OCI-LY3 (cell line): ENCODE results near the gene PCDHA9.
"Not testable (repeated sequence)": the region's sequence is repeated elsewhere in the genome, so short reads cannot be mapped to it uniquely, and the experiment has no call there.

ENCODE experiments used
- H2AFZ ChIP-seq: fragments of 200-600, 300-600 bp; shearing (Covaris generic); 2 replicates; pipeline ENCODE4 v1.6.0; 2014; ENCODE audit warnings: antibody characterized with exemption, low read depth, low read length
- H3K27ac ChIP-seq: fragments of 200-600, 300-600 bp; sonication (generic); 2 replicates; pipeline ENCODE4 v1.5.1; 2014; ENCODE audit warnings: mild to moderate bottlenecking, low read length, moderate library complexity, mixed read lengths
- H3K27me3 ChIP-seq: fragments of 200-600, 300-600 bp; sonication (generic); 2 replicates; pipeline ENCODE4 v1.6.1; 2014; ENCODE audit warnings: low read depth, low read length, mixed read lengths
- H3K36me3 ChIP-seq: fragments of 200-600, 300-600 bp; sonication (generic); replicated peaks from 2 replicates; pipeline ENCODE3; 2014; ENCODE audit warnings: low read depth, low read length, mixed read lengths
- H3K4me1 ChIP-seq: fragments of 300-600, 200-600 bp; sonication (generic); 2 replicates; pipeline ENCODE4 v1.6.1; 2014; ENCODE audit warnings: low read length, mixed read lengths
- H3K4me2 ChIP-seq: fragments of 200-600, 300-600 bp; sonication (generic); 2 replicates; pipeline ENCODE4 v1.6.1; 2014; ENCODE audit warnings: low read length, mixed read lengths
- H3K4me3 ChIP-seq: fragments of 300-600, 200-600 bp; sonication (generic); 2 replicates; pipeline ENCODE4 v1.5.1; 2014; ENCODE audit warnings: antibody characterized with exemption, mild to moderate bottlenecking, low read length, moderate library complexity
- H3K79me2 ChIP-seq: fragments of 300-600, 200-600 bp; shearing (Covaris generic); 2 replicates; pipeline ENCODE4 v1.6.1; 2014; ENCODE audit warnings: mild to moderate bottlenecking, low read length, mixed read lengths
- H3K9ac ChIP-seq: fragments of 300-600, 200-600 bp; shearing (Covaris generic); 2 replicates; pipeline ENCODE4 v1.6.0; 2014; ENCODE audit warnings: mild to moderate bottlenecking, low read length, moderate library complexity
- H3K9me3 ChIP-seq: fragments of 200-600, 300-600 bp; shearing (Covaris generic); 2 replicates; pipeline ENCODE4 v1.6.1; 2014; ENCODE audit warnings: low read length, mixed read lengths; ENCODE audit not compliant: insufficient read depth
- H4K20me1 ChIP-seq: fragments of 200-600, 300-600 bp; sonication (generic); 2 replicates; pipeline ENCODE4 v1.6.1; 2016; ENCODE audit warnings: low read length, mixed read lengths; ENCODE audit not compliant: insufficient read depth
- EZH2phosphoT487 ChIP-seq: fragments of 200-600 bp; shearing (Covaris generic); IDR thresholded peaks from 2 replicates; pipeline ENCODE4 v1.6.1; 2018; ENCODE audit warnings: antibody characterized with exemption, mixed run types, low read depth
- TF ChIP-seq, protein P1 (sequence below): fragments of 200-600, 300-600 bp; sonication (generic); IDR thresholded peaks from 2 replicates; pipeline ENCODE4 v1.5.1; 2014; ENCODE audit warnings: antibody characterized with exemption, low read length, low read depth

The PCDHA9 gene

GRCh38 chr5:140870221-140871201, 22.3 kb downstream of the PCDHA9 start:
- no peak overlapping the region for H3K4me3 ChIP-seq
- H3K4me1 ChIP-seq = no peaks in the 10 kb centered on the region
- H3K36me3 ChIP-seq = no peaks in the 10 kb centered on the region
- H3K27me3 ChIP-seq = no peaks in the 10 kb centered on the region
- H3K79me2 ChIP-seq = no peaks in the 10 kb centered on the region
- no peak overlapping the region for H3K9ac ChIP-seq
- no peak overlapping the region for H3K27ac ChIP-seq
- no peak overlapping the region for H3K4me2 ChIP-seq
- TF ChIP-seq, protein P1, sequence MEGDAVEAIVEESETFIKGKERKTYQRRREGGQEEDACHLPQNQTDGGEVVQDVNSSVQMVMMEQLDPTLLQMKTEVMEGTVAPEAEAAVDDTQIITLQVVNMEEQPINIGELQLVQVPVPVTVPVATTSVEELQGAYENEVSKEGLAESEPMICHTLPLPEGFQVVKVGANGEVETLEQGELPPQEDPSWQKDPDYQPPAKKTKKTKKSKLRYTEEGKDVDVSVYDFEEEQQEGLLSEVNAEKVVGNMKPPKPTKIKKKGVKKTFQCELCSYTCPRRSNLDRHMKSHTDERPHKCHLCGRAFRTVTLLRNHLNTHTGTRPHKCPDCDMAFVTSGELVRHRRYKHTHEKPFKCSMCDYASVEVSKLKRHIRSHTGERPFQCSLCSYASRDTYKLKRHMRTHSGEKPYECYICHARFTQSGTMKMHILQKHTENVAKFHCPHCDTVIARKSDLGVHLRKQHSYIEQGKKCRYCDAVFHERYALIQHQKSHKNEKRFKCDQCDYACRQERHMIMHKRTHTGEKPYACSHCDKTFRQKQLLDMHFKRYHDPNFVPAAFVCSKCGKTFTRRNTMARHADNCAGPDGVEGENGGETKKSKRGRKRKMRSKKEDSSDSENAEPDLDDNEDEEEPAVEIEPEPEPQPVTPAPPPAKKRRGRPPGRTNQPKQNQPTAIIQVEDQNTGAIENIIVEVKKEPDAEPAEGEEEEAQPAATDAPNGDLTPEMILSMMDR = no peak
- TF ChIP-seq EZH2phosphoT487 = no peak
- H4K20me1 ChIP-seq = no peaks in the 10 kb centered on the region
- no peaks in the 10 kb centered on the region for H3K9me3 ChIP-seq
- no peak overlapping the region for H2AFZ ChIP-seq

DNA sequence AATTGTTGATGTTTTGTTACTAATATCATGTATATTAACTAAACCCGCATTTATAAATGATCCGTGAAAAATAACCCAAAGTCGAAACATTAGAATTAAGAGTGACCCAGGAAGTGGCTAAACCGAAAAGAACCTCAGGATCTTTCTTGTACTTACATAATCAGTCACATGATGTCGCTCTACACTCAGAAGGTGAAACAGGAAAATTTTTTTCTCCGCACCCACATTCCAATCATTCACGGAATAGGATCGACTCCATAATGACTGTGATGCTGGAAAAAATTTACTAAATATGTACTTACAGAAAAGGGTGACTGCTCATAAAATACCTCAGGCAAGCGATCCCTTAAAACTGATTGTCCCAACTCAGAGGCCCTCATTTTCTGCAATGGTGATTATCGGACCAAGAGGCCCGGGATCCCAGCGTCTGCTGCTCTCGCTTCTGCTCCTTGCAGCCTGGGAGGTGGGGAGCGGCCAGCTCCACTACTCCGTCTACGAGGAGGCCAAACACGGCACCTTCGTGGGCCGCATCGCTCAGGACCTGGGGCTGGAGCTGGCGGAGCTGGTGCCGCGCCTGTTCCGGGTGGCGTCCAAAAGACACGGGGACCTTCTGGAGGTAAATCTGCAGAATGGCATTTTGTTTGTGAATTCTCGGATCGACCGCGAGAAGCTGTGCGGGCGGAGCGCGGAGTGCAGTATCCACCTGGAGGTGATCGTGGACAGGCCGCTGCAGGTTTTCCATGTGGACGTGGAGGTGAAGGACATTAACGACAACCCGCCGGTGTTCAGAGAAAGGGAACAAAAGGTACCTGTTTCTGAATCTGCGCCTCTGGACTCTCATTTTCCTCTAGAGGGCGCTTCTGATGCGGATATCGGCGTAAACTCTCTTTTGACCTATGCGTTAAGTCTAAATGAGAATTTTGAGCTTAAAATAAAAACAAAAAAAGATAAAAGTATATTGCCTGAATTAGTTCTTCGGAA, 27.2 kb downstream of the PCDHA9 start, which contains the start of gene PCDHA12:
Gene PCDHA12, plus strand, starts transcription at position 224 of the 981 bp plus-strand sequence. Its CDS starts 165 bp downstream, at position 389.
- Histone ChIP-seq H3K27me3 (no peaks in the 10 kb centered on the region), H3K9ac (no peak within 1 kb of the TSS), H4K20me1 (no peaks in the 10 kb centered on the region), H3K9me3 (no peaks in the 10 kb centered on the region), H3K36me3 (no peaks in the 10 kb centered on the region), H3K4me3 (no peak within 1 kb of the TSS), H3K4me2 (no peak within 1 kb of the TSS), H3K79me2 (no peaks in the 10 kb centered on the region), H3K4me1 (no peaks in the 10 kb centered on the region), H3K27ac (no peak within 1 kb of the TSS), H2AFZ (no peak within 1 kb of the TSS)
- TF ChIP-seq, protein P1 = no peak
- no peak for TF ChIP-seq EZH2phosphoT487

- not testable (repeated sequence) for H2AFZ ChIP-seq, H3K36me3 ChIP-seq, H3K4me2 ChIP-seq, H3K4me3 ChIP-seq, H3K79me2 ChIP-seq, H3K27me3 ChIP-seq, H3K9me3 ChIP-seq, H3K27ac ChIP-seq, H3K9ac ChIP-seq, H4K20me1 ChIP-seq, H3K4me1 ChIP-seq
Observed at GRCh38 chr5:140876541-140877261, 28.5 kb downstream of the PCDHA9 start.

DNA sequence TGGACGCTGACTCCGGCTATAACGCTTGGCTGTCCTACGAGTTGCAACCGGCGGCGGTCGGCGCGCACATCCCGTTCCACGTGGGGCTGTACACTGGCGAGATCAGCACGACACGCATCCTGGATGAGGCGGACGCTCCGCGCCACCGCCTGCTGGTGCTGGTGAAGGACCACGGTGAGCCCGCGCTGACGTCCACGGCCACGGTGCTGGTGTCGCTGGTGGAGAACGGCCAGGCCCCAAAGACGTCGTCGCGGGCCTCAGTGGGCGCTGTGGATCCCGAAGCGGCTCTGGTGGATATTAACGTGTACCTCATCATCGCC, 29.0 kb downstream of the PCDHA9 start:
- Histone ChIP-seq H3K79me2 (no peaks in the 10 kb centered on the region), H3K4me1 (no peaks in the 10 kb centered on the region), H3K9ac (no peak overlapping the region), H4K20me1 (no peaks in the 10 kb centered on the region), H3K36me3 (no peaks in the 10 kb centered on the region), H3K4me2 (no peak overlapping the region), H3K9me3 (no peaks in the 10 kb centered on the region), H3K27ac (no peak overlapping the region), H3K27me3 (no peaks in the 10 kb centered on the region), H2AFZ (no peak overlapping the region), H3K4me3 (no peak overlapping the region)
- TF ChIP-seq, protein P1 = no peak
- no peak for TF ChIP-seq EZH2phosphoT487
